H54 (cell line): ENCODE data around the gene ZBTB33.

ENCODE experiments used
- DNase-seq: peaks from one replicate; pipeline ENCODE4 v3.0.0; 2011; ENCODE audit warnings: low spot score, mixed read lengths; ENCODE audit not compliant: insufficient read length
- FAIRE-seq: peaks from 3 replicates; lab custom pipeline; 2011; peaks lifted over from hg19 to GRCh38; lab: Jason Lieb, UNC
- POLR2A ChIP-seq: IDR thresholded peaks from 2 replicates; pipeline ENCODE4 v1.6.1; 2011; ENCODE audit warnings: low read depth, mild to moderate bottlenecking, low read length

Gene ZBTB33

GRCh38 chrX:120250522-120251271 lies at the start of gene ZBTB33:
Gene ZBTB33, plus strand, starts transcription at chrX:120250812. Its CDS starts 2,604 bp downstream, at chrX:120253416.
- DNase-seq (peak; percentile 63), FAIRE-seq (peak; percentile 90)
- peak; percentile 71 for TF ChIP-seq POLR2A

- FAIRE-seq (no peak), DNase-seq (no peak)
- no peak for TF ChIP-seq POLR2A
Measured at GRCh38 chrX:120200851-120201250, 49.8 kb upstream of the ZBTB33 start.

- no peak for TF ChIP-seq POLR2A
- DNase-seq (no peak), FAIRE-seq (no peak)
Measured at GRCh38 chrX:120205816-120206753, 44.5 kb upstream of the ZBTB33 start.

- TF ChIP-seq POLR2A = no peak
- FAIRE-seq (no peak), DNase-seq (no peak)
Measured at GRCh38 chrX:120207009-120207605, 43.5 kb upstream of the ZBTB33 start.

- FAIRE-seq (peak; percentile 61), DNase-seq (peak; percentile 42)
- no peak for TF ChIP-seq POLR2A
Measured at GRCh38 chrX:120213438-120214265, 37.0 kb upstream of the ZBTB33 start.

- FAIRE-seq = no peak
- no peak for DNase-seq
- no peak for TF ChIP-seq POLR2A
Measured at GRCh38 chrX:120223374-120223773, 27.2 kb upstream of the ZBTB33 start.

- FAIRE-seq (no peak), DNase-seq (no peak)
- TF ChIP-seq POLR2A = no peak
Measured at GRCh38 chrX:120224388-120224787, 26.2 kb upstream of the ZBTB33 start.

- FAIRE-seq = no peak
- TF ChIP-seq POLR2A = no peak
- no peak for DNase-seq
Measured at GRCh38 chrX:120228187-120228908, 22.3 kb upstream of the ZBTB33 start.

- DNase-seq (no peak), FAIRE-seq (no peak)
- TF ChIP-seq POLR2A = no peak
Measured at GRCh38 chrX:120235284-120235683, 15.3 kb upstream of the ZBTB33 start.

- no peak for FAIRE-seq
- TF ChIP-seq POLR2A = no peak
- DNase-seq = no peak
Measured at GRCh38 chrX:120236687-120237479, 13.7 kb upstream of the ZBTB33 start.

- TF ChIP-seq POLR2A = no peak
- DNase-seq (no peak), FAIRE-seq (no peak)
Measured at GRCh38 chrX:120238933-120239332, 11.7 kb upstream of the ZBTB33 start.

- DNase-seq = no peak
- no peak for FAIRE-seq
- TF ChIP-seq POLR2A = no peak
Measured at GRCh38 chrX:120242813-120243212, 7.8 kb upstream of the ZBTB33 start.
